DOHH2 (cell line): ENCODE data around the gene UBR1.

Experiments used
- CTCF ChIP-seq: fragments of 200-600 bp; sonication (generic); IDR thresholded peaks from one replicate; pipeline ENCODE4 v1.5.1; 2014; ENCODE audit warnings: antibody characterized with exemption, mild to moderate bottlenecking, low read depth, low read length; ENCODE audit not compliant: poor library complexity, severe bottlenecking
- EZH2phosphoT487 ChIP-seq: fragments of 200-600 bp; sonication (generic); IDR thresholded peaks from 2 replicates; pipeline ENCODE4 v1.6.1; 2017; ENCODE audit warnings: borderline replicate concordance, mild to moderate bottlenecking, antibody characterized with exemption, low read length, moderate library complexity, mixed read lengths

- TF ChIP-seq CTCF (no peak), EZH2phosphoT487 (no peak)
These were observed 106.5 kb downstream of the UBR1 start for GRCh38 chr15:42999201-42999779.
